Peyer's patch (tissue), 4 donors: ENCODE measurements around the gene GRIK4. TPM values are rescaled to one million over a fixed set of nuclear protein-coding genes. Genes with fewer than 3 reads are reported as not detected.

Source experiments
- DNase-seq, 3 donors: peaks; one replicate each; pipeline ENCODE4 v3.0.0-alpha.2; 2017 to 2019
- H3K27ac ChIP-seq, 4 donors: fragments of 200-600 bp; sonication (generic); one replicate each; pipeline ENCODE4 v1.5.1; 2016 to 2019
- H3K27me3 ChIP-seq, 2 donors: fragments of 200-600 bp; sonication (generic); one replicate each; pipeline ENCODE4 v1.5.1; 2019
- H3K36me3 ChIP-seq, 3 donors: fragments of 200-600 bp; sonication (generic); one replicate each; pipeline ENCODE4 v1.5.1; 2016 to 2019
- H3K4me1 ChIP-seq, 4 donors: fragments of 200-600 bp; sonication (generic); one replicate each; pipeline ENCODE4 v1.5.1; 2016 to 2019
- H3K4me3 ChIP-seq, 4 donors: fragments of 200-600 bp; sonication (generic); 1 replicate in 3 of 4; 2 replicates in 1 of 4; pipeline ENCODE4 v1.5.1; 2016 to 2019; ENCODE audit warnings: mild to moderate bottlenecking in 1 of 4
- H3K9me3 ChIP-seq, 4 donors: fragments of 200-600 bp; sonication (generic); one replicate each; pipeline ENCODE4 v1.5.1; 2016 to 2019; ENCODE audit warnings: mild to moderate bottlenecking in 1 of 4
- CTCF ChIP-seq, 6 experiments: fragments of 450-650 bp in 4 of 6; fragments of 200-600 bp in 2 of 6; sonication (generic) in 1 of 6; IDR thresholded peaks; one replicate each; pipeline ENCODE4 v1.5.1; 2017 to 2019; ENCODE audit warnings: antibody characterized with exemption in 6 of 6, mild to moderate bottlenecking in 3 of 6, moderate library complexity in 1 of 6
- POLR2A ChIP-seq, 2 donors: fragments of 450-650 bp; IDR thresholded peaks; one replicate each; pipeline ENCODE4 v1.5.1; 2017; ENCODE audit warnings: antibody characterized with exemption in 2 of 2, mild to moderate bottlenecking in 2 of 2, moderate library complexity in 2 of 2
- total RNA-seq, 4 donors: library from RNA; depleted of rRNA; stranded (reverse); fragments of >200 nt; gene quantifications; one replicate each; pipeline ENCODE4 v1.1.0, GENCODE V29; 2016

Gene GRIK4
- total RNA-seq, 4 donors from 2014 or later: 0.40 to 2.5 TPM; not detected in 2

- no peak for DNase-seq
- Histone ChIP-seq H3K4me3 (peak overlapping the region in 1 of 4 donors; percentile 65), H3K9me3 (no peaks in the 10 kb centered on the region), H3K36me3 (no peaks in the 10 kb centered on the region), H3K27ac (no peak overlapping the region), H3K4me1 (peaks cover 0 to 5% (median 2%) of the 10 kb centered on the region in 4 donors), H3K27me3 (peaks cover 0 to 8% of the 10 kb centered on the region in 2 donors)
- TF ChIP-seq CTCF (IDR thresholded peaks at IDR 0.05): no peak
- TF ChIP-seq POLR2A (IDR thresholded peaks at IDR 0.05): no peak
Measured at GRCh38 chr11:120510406-120511115, 987 bp upstream of the GRIK4 start.

- H3K9me3 ChIP-seq: no peaks in the 10 kb centered on the region
- H3K4me1 ChIP-seq: peaks cover 0 to 5% (median 2%) of the 10 kb centered on the region in 4 donors
- TF ChIP-seq POLR2A (IDR thresholded peaks at IDR 0.05): no peak
- no peak for TF ChIP-seq CTCF (IDR thresholded peaks at IDR 0.05)
- no peaks in the 10 kb centered on the region for H3K36me3 ChIP-seq
- peaks cover 0 to 8% of the 10 kb centered on the region in 2 donors for H3K27me3 ChIP-seq
- DNase-seq: no peak
- peak overlapping the region in 3 of 4 donors; percentile 41 to 65 (median 50) for H3K4me3 ChIP-seq
- H3K27ac ChIP-seq: no peak overlapping the region
Measured at GRCh38 chr11:120511820-120512738, 531 bp downstream of the GRIK4 start.

- DNase-seq: no peak
- Histone ChIP-seq H3K4me3 (no peak overlapping the region), H3K9me3 (no peaks in the 10 kb centered on the region), H3K27ac (no peak overlapping the region), H3K4me1 (peaks cover 0 to 5% (median 2%) of the 10 kb centered on the region in 4 donors), H3K27me3 (peaks cover 0 to 8% of the 10 kb centered on the region in 2 donors), H3K36me3 (no peaks in the 10 kb centered on the region)
- peak in 1 of 6 experiments; percentile 3 for TF ChIP-seq CTCF (IDR thresholded peaks at IDR 0.05)
- TF ChIP-seq POLR2A (IDR thresholded peaks at IDR 0.05): no peak
Measured at GRCh38 chr11:120512739-120513435, 1.3 kb downstream of the GRIK4 start.

- no peak for TF ChIP-seq POLR2A (IDR thresholded peaks at IDR 0.05)
- TF ChIP-seq CTCF (IDR thresholded peaks at IDR 0.05): no peak
- Histone ChIP-seq H3K27me3 (peaks cover 0 to 8% of the 10 kb centered on the region in 2 donors), H3K4me1 (peaks cover 0 to 5% (median 2%) of the 10 kb centered on the region in 4 donors), H3K9me3 (no peaks in the 10 kb centered on the region), H3K27ac (no peak overlapping the region), H3K4me3 (no peak overlapping the region), H3K36me3 (no peaks in the 10 kb centered on the region)
- DNase-seq: no peak
Measured at GRCh38 chr11:120513436-120514315, 2.1 kb downstream of the GRIK4 start.
